Measurements from ENCODE around the gene TMEM144. TPM values are rescaled to one million over a fixed set of nuclear protein-coding genes. Genes with fewer than 3 reads are reported as not detected.

Gene TMEM144
- total RNA-seq, 6 donors from 2014 or later: 8.6 to 16.7 (median 13.7) TPM

- Histone ChIP-seq H3K27ac (no peak overlapping the region), H3K4me1 (no peaks in the 10 kb centered on the region), H3K27me3 (no peaks in the 10 kb centered on the region), H3K4me3 (no peak overlapping the region), H3K9me3 (peaks cover 0 to 8% (median 3%) of the 10 kb centered on the region in 4 donors), H3K36me3 (no peaks in the 10 kb centered on the region)
- DNase-seq: peak in 1 of 2 donors; percentile 11
- TF ChIP-seq EP300 (IDR thresholded peaks at IDR 0.05): no peak
- 90 to 92% methylated on average over 3 of the region's 3 CpGs for WGBS, 2 donors
- no peak for ATAC-seq (ENCODE audit: low FRiP score in 2 of 2)
Observed at GRCh38 chr4:158292156-158292555, 81.9 kb downstream of the TMEM144 start.

- TF ChIP-seq EP300 (IDR thresholded peaks at IDR 0.05): no peak
- H3K36me3 ChIP-seq: no peaks in the 10 kb centered on the region
- H3K9me3 ChIP-seq: peaks cover 0 to 8% (median 3%) of the 10 kb centered on the region in 4 donors
- H3K27me3 ChIP-seq: no peaks in the 10 kb centered on the region
- no peak overlapping the region for H3K27ac ChIP-seq
- WGBS, 2 donors: 82 to 98% methylated on average over 2 of the region's 2 CpGs
- H3K4me1 ChIP-seq: no peaks in the 10 kb centered on the region
- no peak overlapping the region for H3K4me3 ChIP-seq
- DNase-seq (no peak), ATAC-seq (ENCODE audit: low FRiP score in 2 of 2) (no peak)
Observed at GRCh38 chr4:158295053-158295452, 84.8 kb downstream of the TMEM144 start.

GRCh38 chr4:158297866-158298265 lies 87.6 kb downstream of the TMEM144 start:
- H3K9me3 ChIP-seq: peaks cover 0 to 6% (median 2%) of the 10 kb centered on the region in 4 donors
- peaks cover 0 to 9% (median 2%) of the 10 kb centered on the region in 4 donors for H3K4me1 ChIP-seq
- ATAC-seq (ENCODE audit: low FRiP score in 2 of 2): no peak
- no peak for TF ChIP-seq POLR2AphosphoS5 (IDR thresholded peaks at IDR 0.05)
- no peak for TF ChIP-seq POLR2A (IDR thresholded peaks at IDR 0.05)
- TF ChIP-seq CTCF (IDR thresholded peaks at IDR 0.05): no peak
- no peak for TF ChIP-seq EP300 (IDR thresholded peaks at IDR 0.05)
- H3K4me3 ChIP-seq: no peak overlapping the region
- no peaks in the 10 kb centered on the region for H3K36me3 ChIP-seq
- no peak for DNase-seq
- H3K27me3 ChIP-seq: no peaks in the 10 kb centered on the region
- 59 to 83% methylated on average over 3 of the region's 3 CpGs for WGBS, 2 donors
- H3K27ac ChIP-seq: no peak overlapping the region

- peaks cover 0 to 9% (median 2%) of the 10 kb centered on the region in 4 donors for H3K4me1 ChIP-seq
- H3K27me3 ChIP-seq: no peaks in the 10 kb centered on the region
- no peaks in the 10 kb centered on the region for H3K36me3 ChIP-seq
- H3K9me3 ChIP-seq: no peaks in the 10 kb centered on the region
- H3K27ac ChIP-seq: no peak overlapping the region
- no peak overlapping the region for H3K4me3 ChIP-seq
- DNase-seq (no peak), ATAC-seq (ENCODE audit: low FRiP score in 2 of 2) (no peak)
- WGBS, 2 donors: 51 to 68% methylated on average over 4 of the region's 4 CpGs
- no peak for TF ChIP-seq EP300 (IDR thresholded peaks at IDR 0.05)
- no peak for TF ChIP-seq POLR2A (IDR thresholded peaks at IDR 0.05)
- TF ChIP-seq POLR2AphosphoS5 (IDR thresholded peaks at IDR 0.05): no peak
- TF ChIP-seq CTCF (IDR thresholded peaks at IDR 0.05): no peak
Observed at GRCh38 chr4:158299459-158300007, 89.2 kb downstream of the TMEM144 start.

- 42 to 47% methylated on average over 3 of the region's 3 CpGs for WGBS, 2 donors
- TF ChIP-seq CTCF (IDR thresholded peaks at IDR 0.05): no peak
- TF ChIP-seq EP300 (IDR thresholded peaks at IDR 0.05): no peak
- no peak for TF ChIP-seq POLR2A (IDR thresholded peaks at IDR 0.05)
- no peak for TF ChIP-seq POLR2AphosphoS5 (IDR thresholded peaks at IDR 0.05)
Observed at GRCh38 chr4:158300012-158300411, 89.7 kb downstream of the TMEM144 start.

More at GRCh38 chr4:158300012-158300411, 89.7 kb downstream of the TMEM144 start:
- Histone ChIP-seq H3K27me3 (no peaks in the 10 kb centered on the region), H3K27ac (no peak overlapping the region), H3K9me3 (no peaks in the 10 kb centered on the region), H3K4me3 (no peak overlapping the region), H3K4me1 (peaks cover 0 to 9% (median 2%) of the 10 kb centered on the region in 4 donors), H3K36me3 (no peaks in the 10 kb centered on the region)
- DNase-seq: no peak
- ATAC-seq (ENCODE audit: low FRiP score in 2 of 2): no peak

Data from upper lobe of left lung (tissue), 6 donors.